ENCODE data around the gene OAF.

DNA sequence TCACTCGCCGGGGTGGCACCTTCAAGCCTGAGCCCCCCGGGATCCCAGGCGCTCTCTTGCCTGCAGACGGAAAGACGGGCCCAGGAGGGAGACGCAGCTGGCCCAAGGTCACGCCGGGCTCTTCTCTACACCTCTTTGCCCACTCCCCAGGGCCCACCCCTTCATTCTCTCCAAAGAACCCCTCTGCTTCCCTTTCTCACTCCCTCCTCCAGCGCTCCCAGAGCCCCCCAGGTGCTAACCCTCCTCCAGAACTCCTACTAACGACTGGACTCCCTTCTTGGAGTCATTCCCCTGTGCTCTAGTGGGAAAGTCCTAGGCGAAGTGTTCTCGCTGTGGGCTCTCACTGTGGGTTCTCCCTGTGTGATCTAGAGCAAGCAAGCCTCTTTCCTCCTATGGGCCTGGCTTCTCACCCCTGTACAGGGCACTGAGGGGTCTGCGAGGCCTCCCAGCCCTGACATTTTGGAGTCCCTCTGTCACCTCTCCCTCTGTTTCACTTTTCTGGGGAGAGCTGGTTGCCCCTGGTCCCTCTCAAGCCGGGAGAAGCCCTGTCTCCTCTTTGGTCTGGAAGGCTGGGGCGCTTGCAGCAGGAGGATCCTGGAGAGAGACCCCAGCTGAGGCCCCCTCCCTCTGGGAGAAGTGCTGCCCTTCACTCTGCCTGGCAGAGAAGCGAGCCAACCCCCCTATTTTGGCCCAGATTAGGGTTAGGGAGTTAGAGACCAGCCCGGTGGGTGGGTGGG, 858 bp downstream of the OAF start:
- TF ChIP-seq POLR2A (IDR thresholded peaks at IDR 0.05), result no peak
- TF ChIP-seq, protein P1, sequence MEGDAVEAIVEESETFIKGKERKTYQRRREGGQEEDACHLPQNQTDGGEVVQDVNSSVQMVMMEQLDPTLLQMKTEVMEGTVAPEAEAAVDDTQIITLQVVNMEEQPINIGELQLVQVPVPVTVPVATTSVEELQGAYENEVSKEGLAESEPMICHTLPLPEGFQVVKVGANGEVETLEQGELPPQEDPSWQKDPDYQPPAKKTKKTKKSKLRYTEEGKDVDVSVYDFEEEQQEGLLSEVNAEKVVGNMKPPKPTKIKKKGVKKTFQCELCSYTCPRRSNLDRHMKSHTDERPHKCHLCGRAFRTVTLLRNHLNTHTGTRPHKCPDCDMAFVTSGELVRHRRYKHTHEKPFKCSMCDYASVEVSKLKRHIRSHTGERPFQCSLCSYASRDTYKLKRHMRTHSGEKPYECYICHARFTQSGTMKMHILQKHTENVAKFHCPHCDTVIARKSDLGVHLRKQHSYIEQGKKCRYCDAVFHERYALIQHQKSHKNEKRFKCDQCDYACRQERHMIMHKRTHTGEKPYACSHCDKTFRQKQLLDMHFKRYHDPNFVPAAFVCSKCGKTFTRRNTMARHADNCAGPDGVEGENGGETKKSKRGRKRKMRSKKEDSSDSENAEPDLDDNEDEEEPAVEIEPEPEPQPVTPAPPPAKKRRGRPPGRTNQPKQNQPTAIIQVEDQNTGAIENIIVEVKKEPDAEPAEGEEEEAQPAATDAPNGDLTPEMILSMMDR (IDR thresholded peaks at IDR 0.05), result no peak
- no peak for TF ChIP-seq POLR2AphosphoS5 (IDR thresholded peaks at IDR 0.05)
- TF ChIP-seq EP300 (IDR thresholded peaks at IDR 0.05), result no peak

Measured in sigmoid colon (tissue), 4 donors.